ENCODE results near the gene TTLL13. TPM values are rescaled to one million over a fixed set of nuclear protein-coding genes. Genes with fewer than 3 reads are reported as not detected.
A peak's percentile ranks its signal among the peaks of the same experiment; 100 is the strongest.

Gene TTLL13
- total and polyA plus RNA-seq, 12 donors, result 0.09 to 0.78 (median 0.24) TPM; not detected in 4

- DNase-seq (no peak), ATAC-seq (peak in 6 of 8 donors; percentile 2 to 25 (median 18))
- H3K27ac ChIP-seq, result peak overlapping the region in 5 of 10 donors; percentile 75 to 93 (median 78)
- peaks cover 17 to 69% (median 44%) of the 10 kb centered on the region in 9 donors for H3K4me1 ChIP-seq
- TF ChIP-seq CTCF (IDR thresholded peaks at IDR 0.05), result no peak
- no peaks in the 10 kb centered on the region for H3K9me3 ChIP-seq
- H3K4me3 ChIP-seq, result peak overlapping the region; percentile 67 to 95 (median 87)
- 9% methylated on average over 25 of the region's 25 CpGs for WGBS, 2 donors
- intact Hi-C loops (cut with DNase I), result no loop called here
- no peaks in the 10 kb centered on the region for H3K27me3 ChIP-seq
- H3K36me3 ChIP-seq, result peaks cover 0 to 21% (median 0%) of the 10 kb centered on the region in 9 donors
Measured at GRCh38 chr15:90201944-90202375, 47.4 kb upstream of the TTLL13 start.

- no peak overlapping the region for H3K27ac ChIP-seq
- H3K4me1 ChIP-seq, result peaks cover 19 to 69% (median 44%) of the 10 kb centered on the region in 9 donors
- 91 to 93% methylated on average over 4 of the region's 4 CpGs for WGBS, 2 donors
Measured at GRCh38 chr15:90202929-90203328, 46.4 kb upstream of the TTLL13 start.

GRCh38 chr15:90203473-90203872 is 45.9 kb upstream of the TTLL13 start:
- intact Hi-C loops (cut with DNase I), result no loop called here
- no peak overlapping the region for H3K4me3 ChIP-seq
- no peak for ATAC-seq
- 96 to 97% methylated on average over 7 of the region's 7 CpGs for WGBS, 2 donors
- peaks cover 19 to 65% (median 44%) of the 10 kb centered on the region in 9 donors for H3K4me1 ChIP-seq
- DNase-seq, result no peak
- H3K27ac ChIP-seq, result no peak overlapping the region
- no peak for TF ChIP-seq CTCF (IDR thresholded peaks at IDR 0.05)
- H3K27me3 ChIP-seq, result no peaks in the 10 kb centered on the region
- no peaks in the 10 kb centered on the region for H3K9me3 ChIP-seq
- peaks cover 0 to 26% (median 0%) of the 10 kb centered on the region in 9 donors for H3K36me3 ChIP-seq

More at GRCh38 chr15:90202929-90203328, 46.4 kb upstream of the TTLL13 start:
- ATAC-seq, result no peak
- Histone ChIP-seq H3K36me3 (peaks cover 0 to 21% (median 0%) of the 10 kb centered on the region in 9 donors), H3K9me3 (no peaks in the 10 kb centered on the region), H3K4me3 (peak overlapping the region in 1 of 10 donors; percentile 76), H3K27me3 (no peaks in the 10 kb centered on the region)
- no peak for DNase-seq
- intact Hi-C loops (cut with DNase I), result no loop called here
- TF ChIP-seq CTCF (IDR thresholded peaks at IDR 0.05), result no peak

GRCh38 chr15:90203922-90204321 is 45.4 kb upstream of the TTLL13 start:
- no peak for TF ChIP-seq CTCF (IDR thresholded peaks at IDR 0.05)
- Histone ChIP-seq H3K36me3 (peaks cover 0 to 30% (median 0%) of the 10 kb centered on the region in 9 donors), H3K9me3 (no peaks in the 10 kb centered on the region), H3K27me3 (no peaks in the 10 kb centered on the region), H3K4me1 (peaks cover 19 to 62% (median 44%) of the 10 kb centered on the region in 9 donors), H3K27ac (no peak overlapping the region), H3K4me3 (no peak overlapping the region)
- 63 to 66% methylated on average over 8 of the region's 8 CpGs for WGBS, 2 donors
- no peak for ATAC-seq
- DNase-seq, result no peak
- intact Hi-C loops (cut with DNase I), result no loop called here

Data from heart right ventricle (tissue), 16 donors.